OCI-LY1 (cell line): ENCODE measurements around the gene CSNK1A1.

Experiments used
- H2AFZ ChIP-seq: fragments of 200-600 bp; sonication (generic), shearing (Covaris generic); 2 replicates; pipeline ENCODE4 v1.6.0; 2014; ENCODE audit warnings: antibody characterized with exemption, mild to moderate bottlenecking, low read length
- H3F3A ChIP-seq: fragments of 200-600 bp; sonication (generic), shearing (Covaris generic); 2 replicates; pipeline ENCODE4 v1.6.0; 2014; ENCODE audit warnings: mild to moderate bottlenecking, antibody characterized with exemption, low read length, moderate library complexity; ENCODE audit not compliant: insufficient read depth
- H3K27ac ChIP-seq: fragments of 200-600 bp; sonication (generic); 2 replicates; pipeline ENCODE4 v1.5.1; 2014; ENCODE audit warnings: low read length, mixed run types, mild to moderate bottlenecking, low read depth; ENCODE audit not compliant: poor library complexity, severe bottlenecking
- H3K27me3 ChIP-seq: fragments of 200-600 bp; sonication (generic); 2 replicates; pipeline ENCODE4 v1.6.0; 2014; ENCODE audit warnings: antibody characterized with exemption, mild to moderate bottlenecking, low read length, moderate library complexity; ENCODE audit not compliant: insufficient read depth
- H3K36me3 ChIP-seq: fragments of 200-600 bp; sonication (generic); 2 replicates; pipeline ENCODE4 v1.6.1; 2014; ENCODE audit warnings: mild to moderate bottlenecking, antibody characterized with exemption, low read length, moderate library complexity, mixed read lengths; ENCODE audit not compliant: insufficient read depth
- H3K4me1 ChIP-seq: fragments of 200-600 bp; sonication (generic); 2 replicates; pipeline ENCODE4 v1.5.1; 2014; ENCODE audit warnings: mild to moderate bottlenecking, low read length, moderate library complexity; ENCODE audit not compliant: insufficient read depth, severe bottlenecking
- H3K4me2 ChIP-seq: fragments of 200-600 bp; sonication (generic), shearing (Covaris generic); 2 replicates; pipeline ENCODE4 v1.6.1; 2014; ENCODE audit warnings: low read length
- H3K4me3 ChIP-seq: fragments of 200-600 bp; sonication (generic); 2 replicates; pipeline ENCODE4 v1.5.1; 2014; ENCODE audit warnings: low read length, low read depth, mild to moderate bottlenecking, mixed read lengths; ENCODE audit not compliant: poor library complexity, severe bottlenecking
- H3K79me2 ChIP-seq: fragments of 200-600 bp; shearing (Covaris generic); 2 replicates; pipeline ENCODE4 v1.6.1; 2016; ENCODE audit warnings: mixed run types, low read length, mixed read lengths; ENCODE audit not compliant: insufficient read depth
- H3K9ac ChIP-seq: fragments of 200-600 bp; sonication (generic), shearing (Covaris generic); 2 replicates; pipeline ENCODE4 v1.6.1; 2014; ENCODE audit warnings: mild to moderate bottlenecking, low read length, mixed read lengths
- H3K9me2 ChIP-seq: fragments of 200-600 bp; sonication (generic), shearing (Covaris generic); 2 replicates; pipeline ENCODE4 v1.6.1; 2014; ENCODE audit warnings: low read depth, mild to moderate bottlenecking, low read length, mixed read lengths
- H3K9me3 ChIP-seq: fragments of 200-600 bp; shearing (Covaris generic); 2 replicates; pipeline ENCODE4 v1.6.1; 2014; ENCODE audit warnings: low read length, mixed read lengths
- H4K20me1 ChIP-seq: fragments of 200-600 bp; sonication (generic), shearing (Covaris generic); 2 replicates; pipeline ENCODE4 v1.6.0; 2016; ENCODE audit warnings: mild to moderate bottlenecking, low read length; ENCODE audit not compliant: insufficient read depth
- EZH2 ChIP-seq: fragments of 200-600 bp; sonication (generic), shearing (Covaris generic); IDR thresholded peaks from 2 replicates; pipeline ENCODE4 v1.8.0; 2017; ENCODE audit warnings: borderline replicate concordance, mixed run types, mild to moderate bottlenecking, antibody characterized with exemption, low read length, moderate library complexity, mixed read lengths
- TF ChIP-seq, protein P1 (sequence below): fragments of 200-600 bp; sonication (generic), shearing (Covaris generic); IDR thresholded peaks from 2 replicates; pipeline ENCODE4 v1.5.1; 2017; ENCODE audit warnings: mild to moderate bottlenecking, antibody characterized with exemption, low read length, moderate library complexity, mixed read lengths

The CSNK1A1 gene

DNA sequence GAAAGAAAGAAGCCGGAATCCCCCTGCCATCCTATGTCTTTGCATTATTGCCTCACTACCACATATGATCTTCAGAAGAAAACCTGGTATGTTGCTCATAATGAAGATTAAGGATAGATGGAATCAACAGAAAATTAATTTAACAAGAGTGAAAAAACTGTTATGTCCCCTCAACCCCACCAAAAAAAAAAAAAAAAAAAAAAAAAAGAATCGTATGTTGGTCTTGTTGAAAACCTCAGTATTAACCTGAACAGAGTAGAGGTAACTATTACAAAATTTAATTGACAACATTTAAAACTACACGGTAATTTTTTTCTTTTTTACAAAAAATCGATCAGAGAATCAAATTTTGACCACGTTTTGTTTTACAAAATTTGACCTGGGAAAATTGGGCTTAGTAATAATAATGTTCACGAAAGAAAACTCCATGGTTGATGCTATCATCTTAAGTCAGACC lies 827 bp upstream of the CSNK1A1 start:
- peaks cover 39% of the 10 kb centered on the region for H3K36me3 ChIP-seq
- H3K4me1 ChIP-seq = peaks cover 30% of the 10 kb centered on the region
- H3K9me3 ChIP-seq = no peaks in the 10 kb centered on the region
- peaks cover 39% of the 10 kb centered on the region for H3K79me2 ChIP-seq
- no peak for TF ChIP-seq EZH2
- TF ChIP-seq, protein P1, sequence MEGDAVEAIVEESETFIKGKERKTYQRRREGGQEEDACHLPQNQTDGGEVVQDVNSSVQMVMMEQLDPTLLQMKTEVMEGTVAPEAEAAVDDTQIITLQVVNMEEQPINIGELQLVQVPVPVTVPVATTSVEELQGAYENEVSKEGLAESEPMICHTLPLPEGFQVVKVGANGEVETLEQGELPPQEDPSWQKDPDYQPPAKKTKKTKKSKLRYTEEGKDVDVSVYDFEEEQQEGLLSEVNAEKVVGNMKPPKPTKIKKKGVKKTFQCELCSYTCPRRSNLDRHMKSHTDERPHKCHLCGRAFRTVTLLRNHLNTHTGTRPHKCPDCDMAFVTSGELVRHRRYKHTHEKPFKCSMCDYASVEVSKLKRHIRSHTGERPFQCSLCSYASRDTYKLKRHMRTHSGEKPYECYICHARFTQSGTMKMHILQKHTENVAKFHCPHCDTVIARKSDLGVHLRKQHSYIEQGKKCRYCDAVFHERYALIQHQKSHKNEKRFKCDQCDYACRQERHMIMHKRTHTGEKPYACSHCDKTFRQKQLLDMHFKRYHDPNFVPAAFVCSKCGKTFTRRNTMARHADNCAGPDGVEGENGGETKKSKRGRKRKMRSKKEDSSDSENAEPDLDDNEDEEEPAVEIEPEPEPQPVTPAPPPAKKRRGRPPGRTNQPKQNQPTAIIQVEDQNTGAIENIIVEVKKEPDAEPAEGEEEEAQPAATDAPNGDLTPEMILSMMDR = no peak
- H2AFZ ChIP-seq = no peak overlapping the region
- peak overlapping the region; percentile 77 for H3K27ac ChIP-seq
- peak overlapping the region; percentile 80 for H3K9ac ChIP-seq
- no peaks in the 10 kb centered on the region for H3K27me3 ChIP-seq
- peak overlapping the region; percentile 94 for H3K4me3 ChIP-seq
- peak overlapping the region; percentile 78 for H3K4me2 ChIP-seq
- H3F3A ChIP-seq = no peaks in the 10 kb centered on the region
- H3K9me2 ChIP-seq = no peaks in the 10 kb centered on the region
- H4K20me1 ChIP-seq = no peaks in the 10 kb centered on the region

- H3K27me3 ChIP-seq = no peaks in the 10 kb centered on the region
- H3K9ac ChIP-seq = peak overlapping the region; percentile 97
- H3K27ac ChIP-seq = peak overlapping the region; percentile 87
- peak overlapping the region; percentile 94 for H3K4me3 ChIP-seq
- H3K9me2 ChIP-seq = no peaks in the 10 kb centered on the region
- no peaks in the 10 kb centered on the region for H3F3A ChIP-seq
- peak overlapping the region; percentile 96 for H3K4me2 ChIP-seq
- H3K9me3 ChIP-seq = no peaks in the 10 kb centered on the region
- H3K36me3 ChIP-seq = peaks cover 53% of the 10 kb centered on the region
- peaks cover 52% of the 10 kb centered on the region for H3K79me2 ChIP-seq
- TF ChIP-seq, protein P1 = no peak
- no peak for TF ChIP-seq EZH2
- no peaks in the 10 kb centered on the region for H4K20me1 ChIP-seq
- H2AFZ ChIP-seq = no peak overlapping the region
- H3K4me1 ChIP-seq = peaks cover 33% of the 10 kb centered on the region
Measured at GRCh38 chr5:149550594-149551226, 529 bp downstream of the CSNK1A1 start.

DNA sequence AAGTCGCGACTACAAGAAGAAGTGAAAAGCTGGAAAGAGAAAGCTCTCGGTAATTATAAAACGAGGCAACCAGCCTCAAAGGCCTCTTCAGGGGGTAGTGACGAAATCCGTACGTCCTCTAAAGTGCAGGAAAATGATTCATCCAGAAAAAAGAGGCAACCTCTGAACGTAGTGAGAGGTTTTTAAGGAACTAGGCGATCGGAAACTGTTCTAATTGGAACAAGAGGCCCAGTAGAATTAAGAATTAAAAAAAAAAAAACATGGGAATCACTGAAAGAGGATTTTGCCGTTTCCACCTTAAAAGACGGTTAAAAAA lies 1.0 kb downstream of the CSNK1A1 start:
- Histone ChIP-seq H3K4me3 (peak overlapping the region; percentile 94), H3K9ac (peak overlapping the region; percentile 97), H3K9me2 (no peaks in the 10 kb centered on the region), H3K9me3 (no peaks in the 10 kb centered on the region), H3K79me2 (peaks cover 57% of the 10 kb centered on the region), H4K20me1 (no peaks in the 10 kb centered on the region), H2AFZ (no peak overlapping the region), H3K27ac (peak overlapping the region; percentile 87), H3K4me2 (peak overlapping the region; percentile 96), H3K27me3 (no peaks in the 10 kb centered on the region), H3K4me1 (peaks cover 33% of the 10 kb centered on the region), H3K36me3 (peaks cover 58% of the 10 kb centered on the region), H3F3A (no peaks in the 10 kb centered on the region)
- TF ChIP-seq EZH2 = no peak
- TF ChIP-seq, protein P1 = no peak
